ENCODE data around the gene PIRT.
"Not testable (repeated sequence)": the region's sequence is repeated elsewhere in the genome, so short reads cannot be mapped to it uniquely, and the experiment has no call there.

PIRT gene

DNA sequence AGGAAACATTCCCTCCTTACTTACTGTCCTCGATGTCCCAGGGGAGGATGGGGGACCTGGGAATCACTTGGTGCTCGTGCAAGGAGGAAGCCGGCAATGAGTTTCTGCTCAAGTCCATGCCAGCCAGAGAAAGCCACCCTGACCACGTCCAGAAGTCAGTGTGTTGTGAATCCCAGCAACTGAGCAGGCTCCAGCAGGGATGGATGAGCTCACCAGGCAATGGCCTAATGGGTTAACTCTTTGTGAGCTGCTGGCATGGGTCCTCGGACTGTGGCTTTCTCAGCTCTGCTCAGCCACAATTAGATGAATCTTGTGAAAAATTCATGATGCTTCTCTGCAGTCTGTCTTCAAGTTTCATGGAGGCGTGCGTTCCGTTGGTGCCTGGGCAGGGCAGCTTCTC lies at the start of gene PIRT:
TSS of gene PIRT (minus strand) at position 167 of the 400 bp plus-strand sequence. CDS start 12,442 bp downstream, outside the sequence.
- DNase-seq = no peak

DNA sequence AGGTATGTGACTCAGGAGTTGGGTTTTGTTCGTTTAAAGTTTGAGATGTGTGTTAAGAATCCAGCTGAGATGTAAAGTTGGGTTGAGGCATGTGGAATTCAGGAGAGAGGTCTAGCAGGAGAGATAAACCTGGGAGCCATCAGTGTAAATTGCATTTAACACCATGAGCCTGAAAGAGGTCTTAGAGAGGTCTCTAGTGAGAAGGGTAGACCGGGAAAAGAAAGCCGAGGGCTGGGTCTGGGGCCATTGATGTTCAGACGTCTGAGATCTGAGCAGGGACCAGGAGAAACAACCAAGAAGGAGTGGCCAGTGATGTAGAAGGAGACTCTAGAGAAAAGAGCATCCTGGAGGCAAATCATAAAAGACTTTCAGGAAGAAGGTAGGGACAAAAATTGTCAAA lies 44.1 kb upstream of the PIRT start:
- DNase-seq = no peak

DNA sequence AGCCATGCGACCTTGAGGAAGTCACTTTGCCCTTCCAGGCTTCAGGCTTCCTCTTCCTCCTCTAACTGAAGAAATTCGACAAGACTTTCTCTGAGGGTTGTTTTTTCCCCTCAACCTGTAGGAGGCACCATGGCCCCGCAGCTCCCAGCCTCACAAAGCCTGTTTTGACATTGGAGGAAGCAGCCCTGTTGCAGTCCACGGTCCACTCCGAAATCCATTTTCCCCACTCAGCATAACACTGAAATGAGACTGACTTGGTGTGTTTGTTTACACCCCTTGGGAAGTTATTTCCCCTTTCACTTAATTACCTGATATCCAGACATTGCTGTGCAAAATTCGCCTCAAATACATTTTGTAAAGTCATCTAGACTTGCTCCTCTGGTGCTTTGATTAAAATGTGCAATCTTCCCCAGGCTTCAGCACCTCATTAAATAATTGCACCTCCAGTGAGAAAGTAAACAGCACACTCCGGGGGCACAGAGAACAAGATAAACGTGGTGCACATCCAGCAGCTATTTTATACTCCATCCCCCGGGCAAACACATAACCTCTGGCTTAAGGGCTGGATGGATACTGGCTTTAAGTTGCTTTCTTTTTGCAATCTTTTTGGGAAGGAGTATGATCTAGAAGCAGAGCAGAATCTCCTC lies 41.4 kb upstream of the PIRT start:
- DNase-seq = no peak

DNA sequence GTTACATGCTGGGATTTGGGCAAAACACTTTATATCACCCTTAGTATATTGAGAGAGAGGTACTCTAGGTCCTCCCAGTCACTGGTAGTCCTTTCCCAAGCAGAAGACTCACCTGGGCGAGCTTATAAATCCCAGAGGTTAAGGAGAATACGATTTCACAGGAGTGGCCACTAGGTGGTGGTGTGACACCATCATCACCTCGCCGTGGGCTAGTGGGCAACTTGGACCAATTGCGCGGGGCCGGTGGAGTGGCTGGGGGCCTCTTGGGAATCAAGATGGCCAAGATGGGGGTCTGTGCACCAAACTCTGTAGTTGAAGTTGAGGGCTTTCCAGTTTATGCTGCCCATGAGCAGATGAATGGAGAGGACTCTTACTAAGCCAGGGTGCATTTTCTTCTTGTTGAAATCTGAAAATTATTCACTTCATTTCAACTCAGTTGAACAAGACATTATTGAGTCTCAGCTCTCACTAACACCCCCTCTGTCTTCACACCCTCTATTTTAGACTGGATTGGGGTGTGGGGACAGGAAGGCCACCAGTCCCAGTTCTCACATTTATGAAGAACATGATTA lies 38.2 kb upstream of the PIRT start:
- DNase-seq = no peak

GRCh38 chr17:10875430-10875851 lies 37.6 kb upstream of the PIRT start:
- DNase-seq = no peak

DNA sequence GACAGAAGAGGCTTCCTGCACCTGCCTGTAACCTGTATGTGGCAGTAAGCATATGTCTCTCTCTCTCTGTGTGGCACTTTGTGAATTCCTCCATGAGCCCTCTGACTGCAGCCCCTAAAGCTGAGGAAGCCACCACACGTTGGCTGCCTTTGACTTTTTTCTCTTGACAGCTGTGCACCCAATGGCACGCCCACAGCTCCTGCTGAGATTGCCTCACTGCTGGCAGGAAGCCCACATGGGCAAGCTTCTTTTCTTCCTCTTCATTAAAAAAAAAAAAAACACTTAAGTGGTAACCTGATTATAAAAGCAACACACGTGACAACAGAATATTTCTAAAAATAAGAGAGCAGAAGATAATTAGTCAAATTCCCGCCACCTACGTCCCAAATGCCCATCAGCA lies 34.0 kb upstream of the PIRT start:
- no peak for DNase-seq

- DNase-seq = no peak
Observed at GRCh38 chr17:10870336-10871050, 32.6 kb upstream of the PIRT start.

- not testable (repeated sequence) for DNase-seq
Observed at GRCh38 chr17:10868744-10869143, 30.9 kb upstream of the PIRT start.

DNA sequence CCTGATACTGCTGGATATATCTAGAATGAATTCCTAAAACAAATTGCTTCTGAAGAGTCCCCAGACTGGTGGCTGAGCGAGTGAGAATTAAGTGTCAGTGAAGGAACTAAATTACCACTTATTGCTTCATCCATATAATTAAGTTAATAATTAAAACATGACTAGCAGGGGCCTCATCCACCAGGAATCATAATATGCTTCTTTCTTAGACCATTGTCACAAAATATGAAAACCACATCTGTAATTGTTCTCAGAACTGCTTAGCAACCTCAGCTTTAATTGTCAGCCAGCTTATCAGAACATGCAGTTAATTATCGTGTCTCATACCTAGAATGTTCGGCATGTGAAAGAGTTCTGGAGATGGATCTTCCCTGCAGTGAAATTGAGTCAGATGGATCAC lies 21.2 kb upstream of the PIRT start:
- no peak for DNase-seq

- no peak for DNase-seq
Observed at GRCh38 chr17:10857976-10858375, 20.1 kb upstream of the PIRT start.

DNA sequence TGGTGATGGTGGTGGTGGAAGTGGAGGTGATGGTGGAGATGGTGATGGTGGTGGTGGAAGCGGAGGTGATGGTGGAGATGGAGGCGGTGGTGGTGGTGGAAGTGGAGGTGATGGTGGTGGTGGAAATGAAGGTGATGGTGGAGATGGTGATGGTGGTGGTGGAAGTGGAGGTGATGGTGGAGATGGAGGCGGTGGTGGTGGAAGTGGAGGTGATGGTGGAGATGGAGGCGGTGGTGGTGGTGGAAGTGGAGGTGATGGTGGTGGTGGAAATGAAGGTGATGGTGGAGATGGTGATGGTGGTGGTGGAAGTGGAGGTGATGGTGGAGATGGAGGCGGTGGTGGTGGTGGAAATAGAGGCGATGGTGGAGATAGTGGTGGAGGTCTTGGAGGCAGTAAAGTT lies 8.7 kb upstream of the PIRT start:
- DNase-seq = not testable (repeated sequence)

DNA sequence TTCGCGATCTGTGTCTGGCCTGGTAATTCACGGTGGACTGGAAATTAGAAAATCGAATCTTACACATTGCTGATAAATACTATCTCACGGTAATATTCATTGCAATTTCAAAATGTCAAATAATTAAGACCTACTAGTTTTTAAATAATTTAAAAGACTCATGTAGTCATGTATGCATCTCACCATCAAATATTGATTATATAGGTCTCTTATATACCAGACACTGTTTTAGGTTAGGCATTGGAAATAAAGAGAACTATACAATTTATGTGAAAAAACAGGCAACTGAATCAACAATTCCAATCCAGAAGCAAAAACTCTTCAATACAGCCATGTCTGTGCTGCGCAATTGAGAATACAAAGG lies 7.5 kb upstream of the PIRT start:
- DNase-seq = no peak

DNA sequence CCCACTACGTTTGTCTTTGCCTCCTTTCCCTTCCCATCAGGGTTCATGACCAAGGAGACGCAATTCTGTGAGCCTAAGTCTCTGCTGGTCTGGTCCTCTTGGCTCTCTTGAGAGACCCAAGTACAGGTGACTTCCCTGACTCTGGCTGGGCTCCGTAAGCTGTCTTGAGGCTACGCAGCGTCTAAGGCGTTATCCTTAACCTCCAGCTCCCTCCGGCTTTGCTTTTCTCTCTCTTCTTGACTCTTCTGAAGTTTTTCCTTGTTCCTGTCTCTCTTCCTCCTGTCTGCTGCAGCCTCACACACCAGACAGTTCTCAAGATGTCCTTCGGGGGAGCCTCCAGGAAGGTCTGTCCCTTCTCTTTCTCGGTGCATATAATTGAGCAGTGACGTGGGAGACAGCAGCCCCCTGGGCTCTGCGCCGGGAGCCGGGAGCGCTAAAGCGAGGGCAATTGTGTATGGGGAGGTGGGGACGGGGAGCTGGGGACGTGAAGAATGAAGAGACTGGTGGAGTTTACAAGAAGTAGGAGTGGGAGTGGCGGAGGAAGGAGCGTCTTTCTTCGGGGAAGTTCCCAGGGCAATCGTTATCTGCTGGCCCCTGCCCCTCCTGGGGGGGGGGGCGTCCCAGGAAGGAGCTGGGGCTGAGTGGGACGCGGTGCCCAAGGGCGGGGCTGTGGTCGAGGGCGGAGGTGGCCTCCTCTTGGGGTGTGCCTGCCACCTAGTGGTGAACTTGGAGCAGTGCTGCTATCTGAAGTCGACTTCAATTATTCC lies 6.9 kb upstream of the PIRT start:
- DNase-seq = peak; percentile 58

- DNase-seq = no peak
Observed at GRCh38 chr17:10843811-10844210, 5.9 kb upstream of the PIRT start.

- DNase-seq = no peak
Observed at GRCh38 chr17:10842658-10843057, 4.8 kb upstream of the PIRT start.

DNA sequence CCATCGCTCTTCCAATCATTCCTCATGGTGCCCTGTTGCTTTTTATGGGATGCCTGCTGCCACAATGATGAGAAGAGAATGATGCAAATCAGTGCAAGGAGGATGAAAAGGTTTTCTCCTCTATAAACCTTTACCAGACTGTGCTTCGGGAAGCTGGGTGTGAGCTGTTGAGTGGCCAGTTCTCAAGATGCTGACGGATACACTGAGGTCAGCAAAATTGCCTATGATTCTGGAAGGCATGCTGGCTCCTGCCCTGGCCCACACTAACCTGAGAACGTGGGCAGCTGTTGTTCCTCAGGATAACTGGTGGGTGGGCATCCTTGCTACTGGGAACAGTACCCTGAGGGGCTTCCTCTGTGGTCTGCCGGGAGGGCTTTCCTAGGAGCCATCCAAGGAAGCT lies 795 bp upstream of the PIRT start:
- no peak for DNase-seq

GRCh38 chr17:10836966-10837590 lies 809 bp downstream of the PIRT start:
- no peak for DNase-seq

GRCh38 chr17:10836145-10836544 lies 1.7 kb downstream of the PIRT start:
- no peak for DNase-seq

DNA sequence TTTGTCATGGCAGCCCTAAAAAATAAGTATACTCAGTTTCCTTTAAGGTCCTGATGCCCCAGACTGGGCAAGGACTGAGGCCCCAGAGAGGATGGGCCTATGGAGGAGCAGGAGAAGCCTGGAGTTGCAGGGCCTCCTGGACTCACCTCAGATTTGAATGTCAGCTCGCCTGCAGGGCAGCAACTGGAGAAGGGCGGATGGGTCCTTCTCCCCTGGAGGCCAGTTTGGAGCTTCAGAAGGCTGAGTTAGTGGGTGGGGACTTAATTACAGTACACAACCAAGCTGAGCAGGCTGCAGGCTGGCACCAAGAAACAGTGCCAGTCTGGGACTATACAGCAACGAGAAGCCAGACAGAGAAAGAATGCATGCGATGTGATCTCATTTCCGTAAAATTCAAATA lies 6.2 kb downstream of the PIRT start:
- DNase-seq = no peak

DNA sequence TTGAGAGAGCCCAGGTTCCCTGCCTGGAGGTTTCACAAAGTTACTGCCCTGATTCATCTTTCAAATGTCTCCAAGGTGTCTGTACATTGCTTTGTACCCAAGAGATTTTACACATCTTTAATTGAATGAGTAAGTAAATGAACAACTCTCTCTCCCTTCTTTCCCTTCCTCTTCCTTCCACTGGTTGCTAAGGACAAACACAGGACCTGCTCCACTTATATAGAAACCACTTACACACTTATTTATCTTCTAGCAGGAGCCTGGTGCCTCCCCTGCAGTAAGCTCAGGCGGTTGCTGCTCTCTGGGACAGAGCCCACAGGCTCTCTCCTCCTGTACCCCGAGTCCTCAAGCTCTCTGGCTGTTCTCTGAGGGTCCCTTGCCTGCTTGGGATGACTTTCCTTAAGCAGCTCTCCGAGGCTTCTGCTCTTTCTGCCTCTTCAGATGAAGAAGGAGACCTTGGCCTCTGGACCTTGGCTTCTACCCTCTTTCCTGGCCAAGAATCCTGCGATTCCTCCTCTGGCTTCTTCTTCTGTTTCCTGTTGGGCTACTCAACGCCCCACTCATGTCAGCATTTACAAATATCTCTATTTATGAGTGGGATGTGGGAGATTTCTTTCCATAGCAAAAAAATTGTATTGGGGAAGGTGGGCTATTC lies 9.9 kb downstream of the PIRT start:
- no peak for DNase-seq

- no peak for DNase-seq
Observed at GRCh38 chr17:10824874-10825273, 13.0 kb downstream of the PIRT start.

GRCh38 chr17:10821770-10822169 lies 16.1 kb downstream of the PIRT start:
- no peak for DNase-seq

DNA sequence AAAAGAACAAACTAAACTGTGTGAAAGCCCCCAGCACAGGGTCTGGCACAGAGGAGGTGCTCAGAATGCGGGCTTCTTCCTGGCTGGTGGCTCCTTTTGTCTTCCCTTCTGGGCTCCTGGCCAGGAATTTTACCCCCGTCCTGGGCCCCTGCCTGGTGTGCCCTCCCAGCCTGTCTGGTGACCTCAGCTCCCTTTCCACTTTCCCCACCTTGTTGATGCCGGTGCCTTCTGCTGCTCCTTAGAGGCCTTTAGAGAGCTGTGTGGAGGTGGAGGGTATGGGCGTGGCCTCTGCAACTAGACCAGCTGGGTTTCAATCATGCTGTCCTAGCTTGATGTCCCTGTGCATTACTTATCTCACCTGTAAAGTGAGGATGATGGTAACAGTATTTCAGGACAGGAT lies 16.8 kb downstream of the PIRT start:
- DNase-seq = no peak

All from stimulated activated naive CD4-positive, alpha-beta T cell treated with Interleukin-2 at 50 U/mL for 16 hours (primary cell).